Coronary artery (tissue), 2 donors: Measurements from ENCODE around the gene YKT6.

Source experiments
- DNase-seq: peaks from one replicate; pipeline ENCODE4 v3.0.0-alpha.2; 2017; ENCODE audit warnings: low spot score
- H3K27ac ChIP-seq, 2 donors: fragments of 200-600 bp; sonication (generic); one replicate each; pipeline ENCODE4 v1.5.1; 2016 to 2019
- H3K4me3 ChIP-seq: fragments of 200-600 bp; sonication (generic); 2 replicates; pipeline ENCODE4 v1.5.1; 2016; ENCODE audit warnings: mild to moderate bottlenecking, moderate library complexity
- CTCF ChIP-seq: fragments of 200-600 bp; sonication (generic); IDR thresholded peaks from one replicate; pipeline ENCODE4 v1.5.1; 2019; ENCODE audit warnings: antibody characterized with exemption

The YKT6 gene

GRCh38 chr7:44156453-44157010 lies 44.2 kb upstream of the YKT6 start:
- TF ChIP-seq CTCF, result no peak
- Histone ChIP-seq H3K4me3 (no peak overlapping the region), H3K27ac (no peak overlapping the region)
- DNase-seq, result peak; percentile 61

GRCh38 chr7:44157116-44158080 lies 43.4 kb upstream of the YKT6 start:
- peak; percentile 50 for DNase-seq

DNA sequence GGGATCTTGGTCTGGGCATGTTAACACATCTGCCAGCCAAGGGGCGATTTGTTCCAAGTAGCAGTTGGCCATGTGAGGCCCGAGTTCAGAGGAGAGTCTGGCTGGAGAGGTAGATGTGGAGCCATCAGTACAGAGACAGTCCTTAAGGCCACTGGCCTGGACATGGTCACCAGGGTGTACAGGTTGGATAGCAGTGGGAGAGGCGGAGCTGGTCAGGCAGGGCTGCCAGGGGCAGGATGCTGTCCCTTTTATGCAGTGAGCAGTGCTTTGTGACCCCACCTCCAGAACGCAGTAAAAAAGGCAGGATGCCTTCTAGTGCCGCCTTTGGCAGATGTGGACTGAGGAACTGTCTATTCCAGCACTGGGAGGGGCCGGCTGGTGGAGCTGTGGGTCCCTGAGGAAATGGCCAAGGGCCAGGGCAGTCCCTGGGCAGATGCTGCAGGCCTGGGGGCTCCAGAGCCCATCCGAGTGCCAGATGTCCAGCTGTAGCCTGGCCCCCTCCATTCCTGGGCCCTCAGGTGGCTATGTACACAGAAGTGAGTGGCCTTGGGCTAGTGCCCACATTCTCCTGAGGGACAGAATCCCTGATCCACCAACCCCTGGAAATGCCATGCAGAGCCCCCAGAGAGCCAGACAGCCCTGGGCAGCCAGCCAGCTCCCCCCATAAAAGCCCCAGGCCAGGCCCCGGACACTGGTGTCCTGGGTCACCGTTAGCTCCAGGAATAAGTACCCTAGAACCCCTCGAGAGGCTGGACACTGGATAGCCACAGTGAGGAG lies 42.5 kb upstream of the YKT6 start:
- H3K27ac ChIP-seq, result no peak overlapping the region
- DNase-seq, result peak; percentile 60
- no peak for TF ChIP-seq CTCF
- no peak overlapping the region for H3K4me3 ChIP-seq

More at GRCh38 chr7:44157116-44158080, 43.4 kb upstream of the YKT6 start:
- no peak overlapping the region for H3K27ac ChIP-seq
- no peak overlapping the region for H3K4me3 ChIP-seq
- no peak for TF ChIP-seq CTCF

DNA sequence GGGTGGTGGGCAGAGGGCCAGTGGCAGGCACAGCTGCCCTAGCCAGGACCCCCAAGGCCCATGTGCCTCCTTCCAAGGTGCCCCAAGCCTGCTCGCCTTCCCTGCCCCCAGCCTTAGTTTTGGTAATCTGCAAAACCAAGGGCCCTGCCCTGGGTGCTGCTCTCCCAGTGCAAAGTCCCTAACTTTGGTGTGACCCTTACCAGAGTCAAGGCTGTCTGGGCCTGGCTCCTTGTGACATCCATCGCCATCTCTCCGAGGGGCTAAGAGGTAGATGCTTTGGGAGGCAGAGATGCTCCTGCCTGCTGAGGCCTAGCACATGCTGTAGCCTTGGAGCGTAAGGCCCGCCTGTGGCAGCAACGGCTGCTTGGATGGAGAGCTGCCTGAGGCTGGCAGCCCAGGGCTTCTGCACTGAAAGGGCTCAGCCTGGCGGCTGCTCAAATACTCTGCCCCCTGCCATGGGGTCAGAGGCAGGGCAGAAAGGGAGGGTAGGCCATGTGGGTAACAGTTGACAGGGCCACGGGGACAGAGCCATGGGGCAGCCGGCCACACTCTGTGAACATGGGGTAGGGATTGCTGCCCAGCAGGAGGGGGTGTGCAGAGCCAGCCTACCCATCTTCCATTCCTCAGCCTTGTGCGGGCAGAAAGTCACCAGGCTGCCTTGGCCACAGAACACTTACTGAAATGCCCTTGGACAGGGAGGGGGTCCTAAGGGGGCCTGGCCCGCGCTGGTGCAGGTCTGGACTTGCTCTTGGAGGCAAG lies 41.7 kb upstream of the YKT6 start:
- no peak for TF ChIP-seq CTCF
- peak; percentile 69 for DNase-seq
- no peak overlapping the region for H3K4me3 ChIP-seq
- H3K27ac ChIP-seq, result no peak overlapping the region

DNA sequence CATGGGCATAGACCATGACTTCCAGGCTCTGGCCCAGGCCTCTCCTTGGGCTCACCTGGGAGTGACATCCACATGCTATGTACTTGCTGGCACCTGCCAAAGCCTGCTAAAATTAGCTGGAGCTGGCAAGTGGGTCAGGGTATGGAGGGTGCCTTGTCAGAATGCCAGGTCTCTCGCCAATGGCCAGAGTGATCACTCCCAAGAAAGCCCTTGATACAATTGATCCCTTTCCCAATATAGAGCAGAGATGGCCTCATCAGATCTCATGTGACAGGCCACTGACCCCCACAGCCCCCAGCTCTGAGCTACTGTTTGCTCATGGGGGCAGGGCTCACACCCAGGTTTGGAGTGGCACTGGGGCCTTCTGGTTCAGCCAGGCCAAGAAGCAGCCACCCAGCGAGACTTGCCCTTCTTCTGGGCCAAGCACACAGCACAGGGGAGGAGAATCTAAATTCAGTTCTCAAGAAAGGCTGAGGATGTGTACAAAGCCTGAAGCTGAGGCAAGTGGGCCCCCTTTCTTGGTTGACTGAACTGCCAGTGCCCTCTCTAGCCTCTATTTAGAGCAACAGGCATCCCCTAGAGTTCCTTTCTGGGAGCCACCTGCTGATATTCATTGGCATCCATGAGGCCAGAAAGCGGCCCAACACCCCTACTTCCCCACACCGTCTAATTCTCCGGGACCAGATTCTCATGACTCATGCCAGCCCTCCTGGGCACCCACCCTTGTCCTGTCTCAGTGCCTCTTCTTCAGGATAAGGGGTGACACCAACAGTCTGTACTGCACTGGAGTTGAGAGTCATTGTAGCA lies 40.8 kb upstream of the YKT6 start:
- TF ChIP-seq CTCF, result no peak
- Histone ChIP-seq H3K4me3 (no peak overlapping the region), H3K27ac (no peak overlapping the region)
- peak; percentile 36 for DNase-seq

GRCh38 chr7:44161371-44161770 lies 39.4 kb upstream of the YKT6 start:
- DNase-seq, result peak; percentile 50
- TF ChIP-seq CTCF, result no peak
- H3K27ac ChIP-seq, result no peak overlapping the region
- no peak overlapping the region for H3K4me3 ChIP-seq
